ENCODE data around the gene ERG. TPM values are rescaled to one million over a fixed set of nuclear protein-coding genes. Genes with fewer than 3 reads are reported as not detected.

Gene ERG
- total RNA-seq, 1 experiment from 2014 or later, result 0.11 TPM

DNA sequence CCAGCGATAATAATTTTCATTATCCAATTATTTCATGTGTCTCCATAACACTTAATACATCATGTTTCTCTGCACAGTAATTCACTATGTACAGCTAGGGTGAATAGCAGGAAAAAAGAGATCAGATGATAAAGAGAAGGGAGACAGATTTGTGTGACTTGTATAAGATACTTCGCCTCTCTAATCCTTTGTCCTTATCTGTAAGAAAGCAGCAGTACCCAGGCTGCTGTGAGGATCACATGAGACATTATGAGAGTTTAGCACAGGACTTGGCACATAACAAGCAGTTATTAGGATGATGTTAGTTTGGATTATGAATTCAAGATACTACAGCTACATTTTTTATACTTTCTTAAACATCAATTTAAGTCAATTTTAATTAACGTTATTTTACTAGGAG is 6.3 kb downstream of the ERG start:
- no peaks in the 10 kb centered on the region for H3K23me2 ChIP-seq (ENCODE audit: insufficient read length, low read depth, low read length, poor library complexity, severe bottlenecking)
- no CpG with 5 or more reads among the region's 3 CpGs for WGBS (ENCODE audit: extremely low coverage, insufficient read length, low lambda C conversion rate)
- no peaks in the 10 kb centered on the region for H3K79me1 ChIP-seq (ENCODE audit: insufficient read depth, low read depth, low read length, poor library complexity, severe bottlenecking)
- no peak overlapping the region for H3T11ph ChIP-seq (ENCODE audit: low read length)
- H3K4ac ChIP-seq (ENCODE audit: low read depth, low read length), result no peak overlapping the region
- no peak overlapping the region for H3K27ac Mint-ChIP-seq
- no peak overlapping the region for H4K8ac ChIP-seq (replicated peaks; ENCODE audit: insufficient read length, low read depth, low read length)
- H2BK20ac ChIP-seq (ENCODE audit: low read depth, low read length, poor library complexity, severe bottlenecking), result no peak overlapping the region
- H3K4me1 Mint-ChIP-seq, result peaks cover 20 to 38% of the 10 kb centered on the region in 2 experiments
- no peak overlapping the region for H3K56ac ChIP-seq (ENCODE audit: insufficient read length, low read depth, low read length)
- no peaks in the 10 kb centered on the region; the same call in 1 of the 2 replicates for H3K27me3 Mint-ChIP-seq (ENCODE audit: low read depth)
- H2AK5ac ChIP-seq (ENCODE audit: insufficient read length, low read length), result no peak overlapping the region
- H3K9me3 ChIP-seq (ENCODE audit: control insufficient read depth, low read depth, low read length), result no peaks in the 10 kb centered on the region
- no peak overlapping the region for H2BK15ac ChIP-seq (ENCODE audit: low read depth, low read length)
- no peaks in the 10 kb centered on the region for H3K27me3 ChIP-seq (ENCODE audit: insufficient read depth, low read length)
- H3K36me3 Mint-ChIP-seq (ENCODE audit: insufficient read depth in 1 of 3, low read depth in 3 of 3), result no peaks in the 10 kb centered on the region
- H3K18ac ChIP-seq (ENCODE audit: insufficient read length, low read depth, low read length), result no peak overlapping the region
- no peak overlapping the region for H2BK120ac ChIP-seq (ENCODE audit: low read depth, low read length, poor library complexity, severe bottlenecking)
- TF ChIP-seq, protein P1, sequence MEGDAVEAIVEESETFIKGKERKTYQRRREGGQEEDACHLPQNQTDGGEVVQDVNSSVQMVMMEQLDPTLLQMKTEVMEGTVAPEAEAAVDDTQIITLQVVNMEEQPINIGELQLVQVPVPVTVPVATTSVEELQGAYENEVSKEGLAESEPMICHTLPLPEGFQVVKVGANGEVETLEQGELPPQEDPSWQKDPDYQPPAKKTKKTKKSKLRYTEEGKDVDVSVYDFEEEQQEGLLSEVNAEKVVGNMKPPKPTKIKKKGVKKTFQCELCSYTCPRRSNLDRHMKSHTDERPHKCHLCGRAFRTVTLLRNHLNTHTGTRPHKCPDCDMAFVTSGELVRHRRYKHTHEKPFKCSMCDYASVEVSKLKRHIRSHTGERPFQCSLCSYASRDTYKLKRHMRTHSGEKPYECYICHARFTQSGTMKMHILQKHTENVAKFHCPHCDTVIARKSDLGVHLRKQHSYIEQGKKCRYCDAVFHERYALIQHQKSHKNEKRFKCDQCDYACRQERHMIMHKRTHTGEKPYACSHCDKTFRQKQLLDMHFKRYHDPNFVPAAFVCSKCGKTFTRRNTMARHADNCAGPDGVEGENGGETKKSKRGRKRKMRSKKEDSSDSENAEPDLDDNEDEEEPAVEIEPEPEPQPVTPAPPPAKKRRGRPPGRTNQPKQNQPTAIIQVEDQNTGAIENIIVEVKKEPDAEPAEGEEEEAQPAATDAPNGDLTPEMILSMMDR (conservative IDR thresholded peaks at IDR 0.05), result no peak
- H3K9ac ChIP-seq (ENCODE audit: extremely low read depth, insufficient read length, low read length), result no peak overlapping the region
- H3K4me2 ChIP-seq (ENCODE audit: insufficient read depth, insufficient read length, low read length), result no peak overlapping the region
- H3K4me1 ChIP-seq (ENCODE audit: insufficient read depth, low read length), result no peaks in the 10 kb centered on the region; the same call in 1 of the 2 replicates
- no peaks in the 10 kb centered on the region for H3K79me2 ChIP-seq (ENCODE audit: insufficient read depth, low read length)
- H3K27ac ChIP-seq (ENCODE audit: insufficient read length, low read depth, low read length), result no peak overlapping the region
- no peak for DNase-seq
- H3K9me3 Mint-ChIP-seq, result no peaks in the 10 kb centered on the region
- H2AFZ ChIP-seq (ENCODE audit: low read length), result no peak overlapping the region
- H3K23ac ChIP-seq (ENCODE audit: insufficient read length, low read depth, low read length), result no peak overlapping the region
- no peak overlapping the region for H4K91ac ChIP-seq (ENCODE audit: insufficient read length, low read depth, low read length)
- no peak overlapping the region for H2BK5ac ChIP-seq (ENCODE audit: insufficient read length, low read length)
- no peak overlapping the region for H4K5ac ChIP-seq (ENCODE audit: insufficient read length, low read depth, low read length)
- H2BK12ac ChIP-seq (ENCODE audit: insufficient read length, low read depth, low read length), result no peak overlapping the region
- H3K14ac ChIP-seq (ENCODE audit: insufficient read depth, low read length), result no peak overlapping the region
- H3K4me3 Mint-ChIP-seq, result no peak overlapping the region
- H4K20me1 ChIP-seq (ENCODE audit: control insufficient read depth, insufficient read depth, insufficient read length), result no peaks in the 10 kb centered on the region

All from H9 (cell line).